GM23338 (cell line): ENCODE measurements around the gene GLRX. TPM values are rescaled to one million over a fixed set of nuclear protein-coding genes. Genes with fewer than 3 reads are reported as not detected.
A peak's percentile ranks its signal among the peaks of the same experiment; 100 is the strongest.

ENCODE experiments used
- ATAC-seq: fragments of 200-7000 bp; cut with Tn5 transposase; 3 replicates; pipeline ENCODE4 v1.9.1; 2020
- DNase-seq: peaks from one replicate; pipeline ENCODE4 v3.0.0-alpha.2; 2015; ENCODE audit warnings: low spot score
- H2AFZ ChIP-seq: fragments of 200-600 bp; sonication (generic); 2 replicates; pipeline ENCODE4 v1.8.0; 2016; ENCODE audit warnings: antibody characterized with exemption, mild to moderate bottlenecking, moderate library complexity
- H3F3A ChIP-seq: fragments of 200-600 bp; sonication (generic); replicated peaks from 2 replicates; pipeline ENCODE4 v1.8.0; 2017; ENCODE audit warnings: antibody characterized with exemption, mixed run types, low read depth
- H3K27ac ChIP-seq: fragments of 200-600 bp; sonication (generic); 2 replicates; pipeline ENCODE4 v1.6.1; 2016; ENCODE audit warnings: low read depth
- H3K27me3 ChIP-seq: fragments of 200-600 bp; sonication (generic); 2 replicates; pipeline ENCODE4 v1.8.0; 2016; ENCODE audit warnings: mild to moderate bottlenecking, mixed run types, moderate library complexity; ENCODE audit not compliant: insufficient read depth
- H3K36me3 ChIP-seq: fragments of 200-600 bp; sonication (generic); 2 replicates; pipeline ENCODE4 v1.8.0; 2016; ENCODE audit warnings: mild to moderate bottlenecking; ENCODE audit not compliant: insufficient read depth
- H3K4me1 ChIP-seq: fragments of 200-600 bp; sonication (generic); 2 replicates; pipeline ENCODE4 v1.8.0; 2016; ENCODE audit warnings: mild to moderate bottlenecking, moderate library complexity; ENCODE audit not compliant: insufficient read depth
- H3K4me2 ChIP-seq: fragments of 200-600 bp; sonication (generic); 2 replicates; pipeline ENCODE4 v1.7.1; 2017; ENCODE audit warnings: mixed run types
- H3K4me3 ChIP-seq: fragments of 200-600 bp; sonication (generic); 2 replicates; pipeline ENCODE4 v1.6.1; 2016; ENCODE audit warnings: mixed run types
- H3K79me2 ChIP-seq: fragments of 200-600 bp; sonication (generic); replicated peaks from 2 replicates; pipeline ENCODE4 v1.8.0; 2017; ENCODE audit warnings: mild to moderate bottlenecking; ENCODE audit not compliant: insufficient read depth
- H3K9me2 ChIP-seq: fragments of 200-600 bp; sonication (generic); 2 replicates; pipeline ENCODE4 v1.8.0; 2017; ENCODE audit not compliant: insufficient read depth
- H4K20me1 ChIP-seq: fragments of 200-600 bp; sonication (generic); replicated peaks from 2 replicates; pipeline ENCODE4 v1.8.0; 2017; ENCODE audit warnings: mild to moderate bottlenecking; ENCODE audit not compliant: insufficient read depth
- H3K27ac Mint-ChIP-seq: 2 replicates; pipeline ENCODE4 v1.8.0; 2020; ENCODE audit warnings: inconsistent platforms, mild to moderate bottlenecking, moderate library complexity, mixed read lengths
- H3K27me3 Mint-ChIP-seq: 3 replicates; pipeline ENCODE4 v1.8.0; 2022; ENCODE audit warnings: low read depth, mild to moderate bottlenecking, moderate library complexity, mixed read lengths, inconsistent platforms; ENCODE audit not compliant: insufficient read depth, poor library complexity
- H3K36me3 Mint-ChIP-seq: 3 replicates; pipeline ENCODE4 v1.8.0; 2021; ENCODE audit warnings: low read depth, mild to moderate bottlenecking, inconsistent platforms, moderate library complexity, mixed read lengths
- H3K4me1 Mint-ChIP-seq: 3 replicates; pipeline ENCODE4 v1.8.0; 2020; ENCODE audit warnings: mild to moderate bottlenecking, inconsistent platforms, mixed read lengths
- H3K4me3 Mint-ChIP-seq: 3 replicates; pipeline ENCODE4 v1.8.0; 2021; ENCODE audit warnings: moderate library complexity, mild to moderate bottlenecking, inconsistent platforms, mixed read lengths
- H3K9me3 Mint-ChIP-seq: 3 replicates; pipeline ENCODE4 v1.8.0; 2020; ENCODE audit warnings: moderate library complexity, mild to moderate bottlenecking, inconsistent platforms, mixed read lengths
- CREB1 ChIP-seq: fragments of 250-450 bp; sonication (Bioruptor Pico); IDR thresholded peaks from 2 replicates; pipeline ENCODE4 v1.5.0; 2020; ENCODE audit warnings: low read depth, mild to moderate bottlenecking, moderate library complexity
- EZH2 ChIP-seq: fragments of 200-600 bp; sonication (generic); IDR thresholded peaks from one replicate; pipeline ENCODE4 v1.8.0; 2017; ENCODE audit warnings: antibody characterized with exemption, mild to moderate bottlenecking, low read depth; ENCODE audit not compliant: unreplicated experiment
- EZH2phosphoT487 ChIP-seq: fragments of 200-600 bp; sonication (generic); IDR thresholded peaks from one replicate; pipeline ENCODE4 v1.8.1; 2018; ENCODE audit warnings: antibody characterized with exemption; ENCODE audit not compliant: unreplicated experiment
- JUNB ChIP-seq: IDR thresholded peaks from one replicate; pipeline ENCODE4 v1.6.1; 2016; ENCODE audit warnings: antibody characterized with exemption; ENCODE audit not compliant: unreplicated experiment
- POLR2AphosphoS5 ChIP-seq: IDR thresholded peaks from 2 replicates; pipeline ENCODE4 v1.6.1; 2016; ENCODE audit warnings: antibody characterized with exemption, low read depth
- STAT1 ChIP-seq: IDR thresholded peaks from one replicate; pipeline ENCODE4 v1.6.1; 2016; ENCODE audit warnings: antibody characterized with exemption; ENCODE audit not compliant: unreplicated experiment
- ZNF114 ChIP-seq: fragments of 250-450 bp; sonication (Bioruptor Pico); IDR thresholded peaks from 2 replicates; pipeline ENCODE4 v1.5.0; 2020; ENCODE audit warnings: mild to moderate bottlenecking, moderate library complexity
- ZNF331 ChIP-seq: fragments of 250-450 bp; sonication (Bioruptor Pico); IDR thresholded peaks from 2 replicates; pipeline ENCODE4 v1.5.0; 2020; ENCODE audit warnings: low read depth, mild to moderate bottlenecking, moderate library complexity
- polyA plus RNA-seq: library from polyadenylated mRNA; unstranded; fragments of >200 nt; fragmentation: Nextera tagmentation; extraction: Ambion mirVana; gene quantifications from 2 replicates; pipeline ENCODE4 v1.2.1, GENCODE V29; 2016
- total RNA-seq: library from RNA; depleted of rRNA; stranded (reverse); fragments of >200 nt; shearing (Covaris generic); gene quantifications from 2 replicates; pipeline ENCODE4 v1.2.3, GENCODE V29; 2014
- TF ChIP-seq, protein P1 (sequence below), 2 experiments: fragments of 200-600 bp in 1 of 2; sonication (generic) in 1 of 2; conservative IDR thresholded peaks; 2 replicates each; pipeline versions ENCODE4 v1.5.1 to v1.6.1; 2016 to 2017; ENCODE audit warnings: antibody characterized with exemption in 2 of 2, low read depth in 2 of 2, mild to moderate bottlenecking in 2 of 2, moderate library complexity in 1 of 2
- TF ChIP-seq, protein P2 (sequence below): IDR thresholded peaks from one replicate; pipeline ENCODE4 v1.6.1; 2018; ENCODE audit warnings: antibody characterized with exemption; ENCODE audit not compliant: unreplicated experiment
- TF ChIP-seq, protein P3 (sequence below): fragments of 250-450 bp; sonication (Bioruptor Pico); IDR thresholded peaks from 2 replicates; pipeline ENCODE4 v1.5.0; 2020; ENCODE audit warnings: mild to moderate bottlenecking, moderate library complexity
- TF ChIP-seq, protein P4 (sequence below): IDR thresholded peaks from 2 replicates; pipeline ENCODE4 v1.6.1; 2016; ENCODE audit warnings: antibody characterized with exemption

GLRX gene
- total and polyA plus RNA-seq, 2 experiments from 2014 or later = 9.5 to 42.2 TPM

DNA sequence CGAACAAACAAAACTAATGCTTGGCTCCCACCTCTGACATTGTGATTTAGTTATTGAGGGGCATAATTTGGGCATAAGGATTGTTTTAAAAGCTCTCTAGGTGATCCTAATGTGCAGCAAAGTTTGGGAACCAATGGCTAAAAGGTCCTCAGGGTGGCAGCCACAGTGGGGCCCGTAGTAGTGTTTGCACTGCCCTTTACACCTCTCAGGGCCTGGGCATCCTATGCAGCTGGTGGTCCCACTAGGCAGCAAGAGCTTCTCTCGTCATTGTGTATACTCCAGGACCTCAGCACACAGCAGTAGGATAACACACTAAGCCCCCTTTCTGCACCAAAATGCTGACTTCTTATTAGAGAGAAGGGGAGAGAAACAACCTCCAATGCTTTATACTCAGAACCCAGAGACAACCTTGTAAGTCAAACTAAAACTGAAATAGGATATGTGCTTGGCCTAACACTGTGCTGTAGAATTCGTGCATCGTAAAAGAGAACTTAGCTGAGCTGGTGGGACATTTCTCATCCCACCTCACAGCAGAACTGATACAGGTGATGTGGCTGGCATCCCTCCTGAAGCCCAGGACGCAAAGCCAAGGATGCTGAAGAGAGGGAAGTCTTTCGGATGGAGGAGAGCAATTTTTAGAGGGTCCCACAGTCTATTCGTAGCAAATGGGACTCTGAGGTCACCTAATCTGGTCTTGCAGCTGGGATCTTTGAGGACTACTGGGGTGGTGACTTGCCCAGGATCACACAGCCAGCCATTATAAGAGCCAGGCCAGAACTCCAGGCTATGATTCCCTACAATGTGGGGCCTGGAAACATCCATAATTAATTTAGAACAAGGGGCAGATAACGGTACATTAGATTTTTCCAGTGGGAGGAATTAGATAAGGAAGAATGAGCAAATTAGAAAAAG, 1.2 kb downstream of the GLRX start:
- H3K4me1 ChIP-seq = peaks cover 31% of the 10 kb centered on the region

More for the DNA sequence above, 1.2 kb downstream of the GLRX start:
- H3K79me2 ChIP-seq = 0 out of 2 replicates have a peak, but pooled peaks cover 5% of the 10 kb centered on the region
- no peaks in the 10 kb centered on the region for H4K20me1 ChIP-seq
- no peak for ATAC-seq
- DNase-seq = no peak
- H2AFZ ChIP-seq = peak overlapping the region; percentile 97; the same call in 1 of the 2 replicates
- no peak overlapping the region for H3K27ac Mint-ChIP-seq
- TF ChIP-seq, protein P1, sequence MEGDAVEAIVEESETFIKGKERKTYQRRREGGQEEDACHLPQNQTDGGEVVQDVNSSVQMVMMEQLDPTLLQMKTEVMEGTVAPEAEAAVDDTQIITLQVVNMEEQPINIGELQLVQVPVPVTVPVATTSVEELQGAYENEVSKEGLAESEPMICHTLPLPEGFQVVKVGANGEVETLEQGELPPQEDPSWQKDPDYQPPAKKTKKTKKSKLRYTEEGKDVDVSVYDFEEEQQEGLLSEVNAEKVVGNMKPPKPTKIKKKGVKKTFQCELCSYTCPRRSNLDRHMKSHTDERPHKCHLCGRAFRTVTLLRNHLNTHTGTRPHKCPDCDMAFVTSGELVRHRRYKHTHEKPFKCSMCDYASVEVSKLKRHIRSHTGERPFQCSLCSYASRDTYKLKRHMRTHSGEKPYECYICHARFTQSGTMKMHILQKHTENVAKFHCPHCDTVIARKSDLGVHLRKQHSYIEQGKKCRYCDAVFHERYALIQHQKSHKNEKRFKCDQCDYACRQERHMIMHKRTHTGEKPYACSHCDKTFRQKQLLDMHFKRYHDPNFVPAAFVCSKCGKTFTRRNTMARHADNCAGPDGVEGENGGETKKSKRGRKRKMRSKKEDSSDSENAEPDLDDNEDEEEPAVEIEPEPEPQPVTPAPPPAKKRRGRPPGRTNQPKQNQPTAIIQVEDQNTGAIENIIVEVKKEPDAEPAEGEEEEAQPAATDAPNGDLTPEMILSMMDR (conservative IDR thresholded peaks at IDR 0.05; ENCODE audit: low read depth in 2 of 2) = no peak
- no peak for TF ChIP-seq ZNF114
- TF ChIP-seq EZH2 = no peak
- TF ChIP-seq STAT1 = no peak
- TF ChIP-seq, protein P2, sequence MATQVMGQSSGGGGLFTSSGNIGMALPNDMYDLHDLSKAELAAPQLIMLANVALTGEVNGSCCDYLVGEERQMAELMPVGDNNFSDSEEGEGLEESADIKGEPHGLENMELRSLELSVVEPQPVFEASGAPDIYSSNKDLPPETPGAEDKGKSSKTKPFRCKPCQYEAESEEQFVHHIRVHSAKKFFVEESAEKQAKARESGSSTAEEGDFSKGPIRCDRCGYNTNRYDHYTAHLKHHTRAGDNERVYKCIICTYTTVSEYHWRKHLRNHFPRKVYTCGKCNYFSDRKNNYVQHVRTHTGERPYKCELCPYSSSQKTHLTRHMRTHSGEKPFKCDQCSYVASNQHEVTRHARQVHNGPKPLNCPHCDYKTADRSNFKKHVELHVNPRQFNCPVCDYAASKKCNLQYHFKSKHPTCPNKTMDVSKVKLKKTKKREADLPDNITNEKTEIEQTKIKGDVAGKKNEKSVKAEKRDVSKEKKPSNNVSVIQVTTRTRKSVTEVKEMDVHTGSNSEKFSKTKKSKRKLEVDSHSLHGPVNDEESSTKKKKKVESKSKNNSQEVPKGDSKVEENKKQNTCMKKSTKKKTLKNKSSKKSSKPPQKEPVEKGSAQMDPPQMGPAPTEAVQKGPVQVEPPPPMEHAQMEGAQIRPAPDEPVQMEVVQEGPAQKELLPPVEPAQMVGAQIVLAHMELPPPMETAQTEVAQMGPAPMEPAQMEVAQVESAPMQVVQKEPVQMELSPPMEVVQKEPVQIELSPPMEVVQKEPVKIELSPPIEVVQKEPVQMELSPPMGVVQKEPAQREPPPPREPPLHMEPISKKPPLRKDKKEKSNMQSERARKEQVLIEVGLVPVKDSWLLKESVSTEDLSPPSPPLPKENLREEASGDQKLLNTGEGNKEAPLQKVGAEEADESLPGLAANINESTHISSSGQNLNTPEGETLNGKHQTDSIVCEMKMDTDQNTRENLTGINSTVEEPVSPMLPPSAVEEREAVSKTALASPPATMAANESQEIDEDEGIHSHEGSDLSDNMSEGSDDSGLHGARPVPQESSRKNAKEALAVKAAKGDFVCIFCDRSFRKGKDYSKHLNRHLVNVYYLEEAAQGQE = no peak
- TF ChIP-seq, protein P3, sequence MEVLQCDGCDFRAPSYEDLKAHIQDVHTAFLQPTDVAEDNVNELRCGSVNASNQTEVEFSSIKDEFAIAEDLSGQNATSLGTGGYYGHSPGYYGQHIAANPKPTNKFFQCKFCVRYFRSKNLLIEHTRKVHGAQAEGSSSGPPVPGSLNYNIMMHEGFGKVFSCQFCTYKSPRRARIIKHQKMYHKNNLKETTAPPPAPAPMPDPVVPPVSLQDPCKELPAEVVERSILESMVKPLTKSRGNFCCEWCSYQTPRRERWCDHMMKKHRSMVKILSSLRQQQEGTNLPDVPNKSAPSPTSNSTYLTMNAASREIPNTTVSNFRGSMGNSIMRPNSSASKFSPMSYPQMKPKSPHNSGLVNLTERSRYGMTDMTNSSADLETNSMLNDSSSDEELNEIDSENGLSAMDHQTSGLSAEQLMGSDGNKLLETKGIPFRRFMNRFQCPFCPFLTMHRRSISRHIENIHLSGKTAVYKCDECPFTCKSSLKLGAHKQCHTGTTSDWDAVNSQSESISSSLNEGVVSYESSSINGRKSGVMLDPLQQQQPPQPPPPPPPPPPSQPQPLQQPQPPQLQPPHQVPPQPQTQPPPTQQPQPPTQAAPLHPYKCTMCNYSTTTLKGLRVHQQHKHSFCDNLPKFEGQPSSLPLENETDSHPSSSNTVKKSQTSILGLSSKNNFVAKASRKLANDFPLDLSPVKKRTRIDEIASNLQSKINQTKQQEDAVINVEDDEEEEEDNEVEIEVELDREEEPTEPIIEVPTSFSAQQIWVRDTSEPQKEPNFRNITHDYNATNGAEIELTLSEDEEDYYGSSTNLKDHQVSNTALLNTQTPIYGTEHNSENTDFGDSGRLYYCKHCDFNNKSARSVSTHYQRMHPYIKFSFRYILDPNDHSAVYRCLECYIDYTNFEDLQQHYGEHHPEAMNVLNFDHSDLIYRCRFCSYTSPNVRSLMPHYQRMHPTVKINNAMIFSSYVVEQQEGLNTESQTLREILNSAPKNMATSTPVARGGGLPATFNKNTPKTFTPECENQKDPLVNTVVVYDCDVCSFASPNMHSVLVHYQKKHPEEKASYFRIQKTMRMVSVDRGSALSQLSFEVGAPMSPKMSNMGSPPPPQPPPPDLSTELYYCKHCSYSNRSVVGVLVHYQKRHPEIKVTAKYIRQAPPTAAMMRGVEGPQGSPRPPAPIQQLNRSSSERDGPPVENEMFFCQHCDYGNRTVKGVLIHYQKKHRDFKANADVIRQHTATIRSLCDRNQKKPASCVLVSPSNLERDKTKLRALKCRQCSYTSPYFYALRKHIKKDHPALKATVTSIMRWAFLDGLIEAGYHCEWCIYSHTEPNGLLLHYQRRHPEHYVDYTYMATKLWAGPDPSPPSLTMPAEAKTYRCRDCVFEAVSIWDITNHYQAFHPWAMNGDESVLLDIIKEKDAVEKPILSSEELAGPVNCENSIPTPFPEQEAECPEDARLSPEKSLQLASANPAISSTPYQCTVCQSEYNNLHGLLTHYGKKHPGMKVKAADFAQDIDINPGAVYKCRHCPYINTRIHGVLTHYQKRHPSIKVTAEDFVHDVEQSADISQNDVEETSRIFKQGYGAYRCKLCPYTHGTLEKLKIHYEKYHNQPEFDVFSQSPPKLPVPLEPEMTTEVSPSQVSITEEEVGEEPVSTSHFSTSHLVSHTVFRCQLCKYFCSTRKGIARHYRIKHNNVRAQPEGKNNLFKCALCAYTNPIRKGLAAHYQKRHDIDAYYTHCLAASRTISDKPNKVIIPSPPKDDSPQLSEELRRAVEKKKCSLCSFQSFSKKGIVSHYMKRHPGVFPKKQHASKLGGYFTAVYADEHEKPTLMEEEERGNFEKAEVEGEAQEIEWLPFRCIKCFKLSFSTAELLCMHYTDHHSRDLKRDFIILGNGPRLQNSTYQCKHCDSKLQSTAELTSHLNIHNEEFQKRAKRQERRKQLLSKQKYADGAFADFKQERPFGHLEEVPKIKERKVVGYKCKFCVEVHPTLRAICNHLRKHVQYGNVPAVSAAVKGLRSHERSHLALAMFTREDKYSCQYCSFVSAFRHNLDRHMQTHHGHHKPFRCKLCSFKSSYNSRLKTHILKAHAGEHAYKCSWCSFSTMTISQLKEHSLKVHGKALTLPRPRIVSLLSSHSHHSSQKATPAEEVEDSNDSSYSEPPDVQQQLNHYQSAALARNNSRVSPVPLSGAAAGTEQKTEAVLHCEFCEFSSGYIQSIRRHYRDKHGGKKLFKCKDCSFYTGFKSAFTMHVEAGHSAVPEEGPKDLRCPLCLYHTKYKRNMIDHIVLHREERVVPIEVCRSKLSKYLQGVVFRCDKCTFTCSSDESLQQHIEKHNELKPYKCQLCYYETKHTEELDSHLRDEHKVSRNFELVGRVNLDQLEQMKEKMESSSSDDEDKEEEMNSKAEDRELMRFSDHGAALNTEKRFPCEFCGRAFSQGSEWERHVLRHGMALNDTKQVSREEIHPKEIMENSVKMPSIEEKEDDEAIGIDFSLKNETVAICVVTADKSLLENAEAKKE (CRISPR knock-in tag) = no peak
- TF ChIP-seq, protein P4, sequence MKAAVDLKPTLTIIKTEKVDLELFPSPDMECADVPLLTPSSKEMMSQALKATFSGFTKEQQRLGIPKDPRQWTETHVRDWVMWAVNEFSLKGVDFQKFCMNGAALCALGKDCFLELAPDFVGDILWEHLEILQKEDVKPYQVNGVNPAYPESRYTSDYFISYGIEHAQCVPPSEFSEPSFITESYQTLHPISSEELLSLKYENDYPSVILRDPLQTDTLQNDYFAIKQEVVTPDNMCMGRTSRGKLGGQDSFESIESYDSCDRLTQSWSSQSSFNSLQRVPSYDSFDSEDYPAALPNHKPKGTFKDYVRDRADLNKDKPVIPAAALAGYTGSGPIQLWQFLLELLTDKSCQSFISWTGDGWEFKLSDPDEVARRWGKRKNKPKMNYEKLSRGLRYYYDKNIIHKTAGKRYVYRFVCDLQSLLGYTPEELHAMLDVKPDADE = no peak
- no peak for TF ChIP-seq ZNF331 (CRISPR knock-in tag)
- TF ChIP-seq POLR2AphosphoS5 = no peak
- TF ChIP-seq CREB1 = no peak
- no peak for TF ChIP-seq EZH2phosphoT487
- no peak for TF ChIP-seq JUNB
- H3K9me2 ChIP-seq = no peaks in the 10 kb centered on the region
- no peaks in the 10 kb centered on the region for H3K36me3 Mint-ChIP-seq
- no peaks in the 10 kb centered on the region for H3K9me3 Mint-ChIP-seq
- H3K4me1 Mint-ChIP-seq = peaks cover 48% of the 10 kb centered on the region
- no peak overlapping the region; the same call in 1 of the 2 replicates for H3K27ac ChIP-seq
- no peaks in the 10 kb centered on the region for H3F3A ChIP-seq
- peaks cover 6% of the 10 kb centered on the region for H3K27me3 Mint-ChIP-seq
- H3K4me2 ChIP-seq = peak overlapping the region; percentile 84
- peak overlapping the region; percentile 77 for H3K4me3 ChIP-seq
- peak overlapping the region; percentile 94 for H3K4me3 Mint-ChIP-seq
- no peaks in the 10 kb centered on the region for H3K27me3 ChIP-seq
- no peaks in the 10 kb centered on the region for H3K36me3 ChIP-seq
